HepG2 (cell line): ENCODE results near the gene OTOP3. TPM values are rescaled to one million over a fixed set of nuclear protein-coding genes. Genes with fewer than 3 reads are reported as not detected.

Experiments used
- ATAC-seq: fragments of 200-7000 bp; cut with Tn5 transposase; 3 replicates; pipeline ENCODE4 v1.9.1; 2020; ENCODE audit warnings: mild to moderate bottlenecking, moderate library complexity
- BruUV-seq: library from RNA; stranded (reverse); fragments of 400-500 nt; replicated peaks from 2 replicates; lab custom pipeline; 2021; lab: Mats Ljungman, UMichigan
- CTCF ChIA-PET: fragments of 300-600 bp; formaldehyde crosslinking; extraction: SDS; loops from one replicate; lab custom pipeline; 2021; ENCODE audit warnings: low total read pairs, inconsistent platforms, low intra/inter-chr PET ratio; lab: Yijun Ruan, JAX
- POLR2A ChIA-PET: fragments of 350-600 bp; sonication (Branson Sonifier 250); formaldehyde crosslinking; loops from one replicate; lab custom pipeline; 2020; ENCODE audit warnings: antibody characterized with exemption, inconsistent platforms; lab: Yijun Ruan, JAX
- DNase-seq: peaks from one replicate; pipeline ENCODE4 v3.0.0-alpha.2; 2015; ENCODE audit warnings: low spot score
- FAIRE-seq: peaks from 3 replicates; lab custom pipeline; 2011; peaks lifted over from hg19 to GRCh38; lab: Jason Lieb, UNC
- H2AFZ ChIP-seq: one replicate; pipeline ENCODE4 v1.6.1; 2011; ENCODE audit warnings: low read length, inconsistent platforms
- H3K27ac ChIP-seq: fragments of 300-600 bp; 3 replicates; pipeline ENCODE4 v1.8.0; 2011; ENCODE audit warnings: mixed run types, mild to moderate bottlenecking, mixed read lengths, low read length, inconsistent platforms; ENCODE audit not compliant: insufficient read depth; ENCODE audit errors: extremely low read length
- H3K27me3 ChIP-seq, 2 experiments: fragments of 200-600 bp in 1 of 2; 2 replicates in 1 of 2; 3 replicates in 1 of 2; pipeline versions ENCODE4 v1.6.0 to v1.8.0; 2011; ENCODE audit warnings: low read length in 2 of 2, mild to moderate bottlenecking in 2 of 2, moderate library complexity in 2 of 2, inconsistent platforms in 1 of 2; ENCODE audit not compliant: insufficient read depth in 2 of 2, control insufficient read depth in 1 of 2
- H3K36me3 ChIP-seq, 2 experiments: fragments of 200-600 bp in 1 of 2; replicated peaks in 1 of 2; 2 replicates in 1 of 2; 3 replicates in 1 of 2; pipeline versions ENCODE4 v1.5.1 to v1.8.0; 2011; ENCODE audit warnings: low read length in 2 of 2, inconsistent platforms in 1 of 2; ENCODE audit not compliant: insufficient read depth in 2 of 2, control insufficient read depth in 1 of 2
- H3K4me1 ChIP-seq: 2 replicates; pipeline ENCODE4 v1.5.1; 2012; ENCODE audit warnings: low read length, inconsistent platforms; ENCODE audit not compliant: insufficient read depth
- H3K4me2 ChIP-seq: 2 replicates; pipeline ENCODE4 v1.6.0; 2011; ENCODE audit warnings: low read depth, low read length, inconsistent platforms
- H3K4me3 ChIP-seq, 3 experiments: fragments of 200-600 bp in 1 of 3; sonication (generic), shearing (Covaris generic) in 1 of 3; replicated peaks in 1 of 3; 2 replicates each; pipeline ENCODE4 v1.5.1; 2011 to 2016; ENCODE audit warnings: low read length in 3 of 3, inconsistent platforms in 2 of 3, low read depth in 2 of 3, mild to moderate bottlenecking in 2 of 3, control low read depth in 1 of 3, mixed read lengths in 1 of 3; ENCODE audit not compliant: insufficient read depth in 1 of 3
- H3K79me2 ChIP-seq: one replicate; pipeline ENCODE4 v1.6.1; 2011; ENCODE audit warnings: low read length, inconsistent platforms; ENCODE audit not compliant: insufficient read depth
- H3K9ac ChIP-seq: 2 replicates; pipeline ENCODE4 v1.6.0; 2011; ENCODE audit warnings: mild to moderate bottlenecking, low read depth, low read length, inconsistent platforms; ENCODE audit not compliant: insufficient read depth
- H3K9me3 ChIP-seq: 2 replicates; pipeline ENCODE4 v1.5.1; 2012; ENCODE audit warnings: mild to moderate bottlenecking, low read length
- H4K20me1 ChIP-seq: 2 replicates; pipeline ENCODE4 v1.6.0; 2011; ENCODE audit warnings: inconsistent platforms, mild to moderate bottlenecking, low read length, moderate library complexity; ENCODE audit not compliant: insufficient read depth
- CEBPB ChIP-seq: IDR thresholded peaks from 2 replicates; pipeline ENCODE4 v1.6.1; 2011; ENCODE audit warnings: low read depth, low read length, improper control_type of control experiment, borderline replicate concordance
- CEBPG ChIP-seq: IDR thresholded peaks from 2 replicates; pipeline ENCODE4 v1.6.1; 2016
- MEF2D ChIP-seq: sonication (generic); formaldehyde crosslinking; IDR thresholded peaks from 2 replicates; pipeline ENCODE4 v1.5.1; 2020; ENCODE audit warnings: mild to moderate bottlenecking, missing genetic modification reagents
- PHF5A ChIP-seq: IDR thresholded peaks from one replicate; pipeline ENCODE4 v1.6.1; 2018; ENCODE audit warnings: low read depth, missing genetic modification reagents; ENCODE audit not compliant: unreplicated experiment
- PPARG ChIP-seq: conservative IDR thresholded peaks from 2 replicates; pipeline ENCODE4 v1.6.1; 2016; ENCODE audit warnings: missing biosample characterization, missing genetic modification reagents
- SOX13 ChIP-seq, 3 experiments: fragments of 450-650 bp in 1 of 3; sonication (generic) in 1 of 3; formaldehyde crosslinking in 1 of 3; IDR thresholded peaks in 2 of 3; conservative IDR thresholded peaks in 1 of 3; 2 replicates each; pipeline versions ENCODE4 v1.5.0 to v1.6.1; 2016 to 2020; ENCODE audit warnings: antibody characterized with exemption in 1 of 3, mild to moderate bottlenecking in 1 of 3, missing compliant biosample characterization in 1 of 3, missing genetic modification reagents in 1 of 3, moderate library complexity in 1 of 3
- SOX6 ChIP-seq, 2 experiments: fragments of 450-650 bp in 1 of 2; sonication (generic) in 1 of 2; formaldehyde crosslinking in 1 of 2; IDR thresholded peaks; 2 replicates each; pipeline versions ENCODE4 v1.4.0 to v1.6.1; 2017 to 2020; ENCODE audit warnings: antibody characterized with exemption in 1 of 2, mild to moderate bottlenecking in 1 of 2, missing genetic modification reagents in 1 of 2
- SPEN ChIP-seq: sonication (generic); formaldehyde crosslinking; IDR thresholded peaks from 2 replicates; pipeline ENCODE4 v1.5.1; 2020; ENCODE audit warnings: low read depth, mild to moderate bottlenecking, missing genetic modification reagents
- TEAD3 ChIP-seq: optimal IDR thresholded peaks from 2 replicates; pipeline ENCODE3; 2016; ENCODE audit warnings: borderline replicate concordance
- TRIM22 ChIP-seq: fragments of 450-650 bp; IDR thresholded peaks from 2 replicates; pipeline ENCODE4 v1.6.1; 2017
- YEATS4 ChIP-seq: sonication (generic); formaldehyde crosslinking; IDR thresholded peaks from 2 replicates; pipeline ENCODE4 v1.4.0; 2020; ENCODE audit warnings: missing genetic modification reagents, borderline replicate concordance
- ZBTB10 ChIP-seq: sonication (generic); formaldehyde crosslinking; IDR thresholded peaks from 2 replicates; pipeline ENCODE4 v1.4.0; 2020; ENCODE audit warnings: missing genetic modification reagents, borderline replicate concordance
- ZIK1 ChIP-seq: sonication (generic); formaldehyde crosslinking; IDR thresholded peaks from 2 replicates; pipeline ENCODE4 v1.5.0; 2020; ENCODE audit warnings: mild to moderate bottlenecking, low read depth, missing genetic modification reagents, borderline replicate concordance
- ZNF263 ChIP-seq: sonication (generic); formaldehyde crosslinking; IDR thresholded peaks from 2 replicates; pipeline ENCODE4 v1.4.0; 2020; ENCODE audit warnings: missing genetic modification reagents
- ZNF570 ChIP-seq: sonication (generic); formaldehyde crosslinking; IDR thresholded peaks from 2 replicates; pipeline ENCODE4 v1.4.0; 2020; ENCODE audit warnings: mild to moderate bottlenecking, missing genetic modification reagents, borderline replicate concordance
- WGBS: methylation state at CpG from one replicate; pipeline ENCODE4 v1.1.6; 2017; ENCODE audit warnings: low lambda C conversion rate; 5-methylcytosine and 5-hydroxymethylcytosine counted together
- in situ Hi-C: cut with HindIII; loops from 2 replicates; pipeline ENCODE4 v1.10.0; 2017; ENCODE audit warnings: low pct_unique_long_range_greater_than_20kb; ENCODE audit not compliant: extremely low pct_ligation_motif_present
- intact Hi-C: fragments of 100-400 bp; cut with micrococcal nuclease; formaldehyde crosslinking; loops from one replicate; pipeline ENCODE4 v1.10.0; 2022; ENCODE audit not compliant: unreplicated experiment
- polyA plus RNA-seq, 8 experiments: library from polyadenylated mRNA; depleted of rRNA in 3 of 8; stranded (reverse) in 7 of 8; unstranded in 1 of 8; fragments of >200 nt; fragmentation: Illumina TruSeq in 4 of 8; extraction: Trizol in 4 of 8; gene quantifications; 2 replicates each; pipeline versions ENCODE4 v1.2.1 to v1.2.3, GENCODE V29; 2011 to 2016; ENCODE audit warnings: low read depth in 4 of 8, missing spikeins in 1 of 8, mixed read lengths in 1 of 8; ENCODE audit not compliant: insufficient read depth in 1 of 8
- total RNA-seq, 5 experiments: library from RNA; depleted of rRNA; stranded (reverse); fragments of >200 nt; fragmentation: Illumina TruSeq; extraction: Trizol; gene quantifications; 2 replicates each; pipeline ENCODE4 v1.2.3, GENCODE V29; 2016; ENCODE audit warnings: low read depth in 1 of 5

The OTOP3 gene
- total and polyA plus RNA-seq, 2 of the 13 experiments (the other 11 are each of a cell fraction or from before 2014, with no cell fraction given): not detected

DNA sequence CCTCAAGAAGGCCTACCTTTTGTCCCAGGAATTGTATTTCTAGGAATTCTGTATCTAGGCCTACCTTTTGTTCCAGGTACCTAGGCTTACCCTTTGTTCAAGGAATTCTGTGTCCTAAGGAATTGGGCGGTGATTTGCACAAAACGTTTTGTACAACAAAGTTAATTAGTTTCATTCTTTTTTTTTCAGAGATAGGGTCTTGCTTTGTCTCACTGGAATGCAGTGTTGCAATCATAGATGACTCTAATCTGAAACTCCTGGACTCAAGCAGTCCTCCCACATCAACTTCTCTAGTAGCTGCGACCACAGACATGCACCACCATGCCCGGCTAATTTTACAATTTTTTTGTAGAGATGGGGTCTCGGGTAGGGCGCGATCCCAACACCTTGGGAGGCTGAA, 58.7 kb downstream of the OTOP3 start:
- intact Hi-C loops: no loop called here
- Histone ChIP-seq H3K4me3 (no peak overlapping the region), H3K9ac (no peak overlapping the region), H3K79me2 (no peaks in the 10 kb centered on the region), H2AFZ (no peak overlapping the region), H3K4me1 (peaks cover 38% of the 10 kb centered on the region), H3K27ac (no peak overlapping the region)
- 23% methylated on average over 7 of the region's 7 CpGs for whole genome bisulfite sequencing
- no peak for FAIRE-seq
- peak; percentile 61 for TF ChIP-seq CEBPG (CRISPR knock-in tag)
- TF ChIP-seq SOX13 (IDR thresholded peaks at IDR 0.05): no peak
- peak in 1 of 2 experiments; percentile 42; a peak in 2 of 4 replicates for TF ChIP-seq SOX13 (CRISPR knock-in tag; conservative IDR thresholded peaks at IDR 0.05 in 1 of 2, IDR thresholded peaks at IDR 0.05 in 1 of 2)
- no peak for TF ChIP-seq SOX6 (IDR thresholded peaks at IDR 0.05)
- peak; percentile 24; the same call in 1 of the 2 replicates for TF ChIP-seq SOX6 (CRISPR knock-in tag; IDR thresholded peaks at IDR 0.05)
- peak; percentile 46 for TF ChIP-seq TEAD3
- no peak for TF ChIP-seq SPEN (CRISPR knock-in tag)
- TF ChIP-seq ZNF263 (CRISPR knock-in tag): peak; percentile 88
- TF ChIP-seq CEBPB: peak; percentile 78; the same call in 1 of the 2 replicates
- no peak for TF ChIP-seq ZIK1
- TF ChIP-seq, all 625 proteins: peak for 6
- ChIA-PET CTCF (no interaction called here), POLR2A (interaction anchor here (0.9 to 1.0 kb wide), 3 partner anchors 12 to 19 kb away, joined by 3 to 5 read pairs (median 3); partner anchors contain the start of gene MRPL58)
- BruUV-seq: no TSS peak
- ATAC-seq: no peak
- Histone ChIP-seq H3K9me3 (no peaks in the 10 kb centered on the region), H4K20me1 (no peaks in the 10 kb centered on the region), H3K36me3 (no peaks in the 10 kb centered on the region), H3K27me3 (no peaks in the 10 kb centered on the region; a peak in 1 of 5 replicates), H3K4me2 (no peak overlapping the region)
- in situ Hi-C loops: no loop called here
- peak; percentile 39 for DNase-seq

DNA sequence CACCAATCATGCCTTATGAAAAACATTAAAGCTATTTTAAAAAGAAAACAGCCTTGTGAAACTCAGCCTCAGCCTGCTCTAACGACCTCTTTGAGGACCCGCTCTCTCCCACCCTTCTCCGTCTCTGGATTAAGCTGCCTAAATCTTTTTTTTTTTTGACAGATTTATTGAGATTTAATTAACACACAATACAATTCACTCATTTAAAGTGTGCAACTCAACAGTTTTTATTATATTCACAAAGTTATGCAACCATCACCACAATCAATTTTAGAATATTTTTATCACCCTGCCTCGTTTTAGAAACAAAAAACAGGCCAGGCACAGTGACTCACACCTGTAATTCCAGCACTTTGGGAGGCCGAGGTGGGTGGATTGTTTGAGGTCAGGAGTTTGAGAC, 60.1 kb downstream of the OTOP3 start:
- no peak overlapping the region for H3K27ac ChIP-seq
- H3K79me2 ChIP-seq: no peaks in the 10 kb centered on the region
- POLR2A ChIA-PET: interaction anchor here (2.2 kb wide), 1 partner anchor 16 kb away, joined by 8 read pairs; the partner anchor contains the start of gene MRPL58
- in situ Hi-C loops (no loop called here), intact Hi-C loops (no loop called here)
- H3K36me3 ChIP-seq: no peaks in the 10 kb centered on the region
- no peak overlapping the region for H3K9ac ChIP-seq
- CTCF ChIA-PET: no interaction called here
- BruUV-seq: no TSS peak
- DNase-seq (no peak), ATAC-seq (no peak), FAIRE-seq (no peak)
- no peak overlapping the region for H3K4me2 ChIP-seq
- no peaks in the 10 kb centered on the region for H3K9me3 ChIP-seq
- 72% methylated on average over 5 of the region's 5 CpGs for WGBS
- H3K4me3 ChIP-seq: no peak overlapping the region
- no peaks in the 10 kb centered on the region for H4K20me1 ChIP-seq
- H3K4me1 ChIP-seq: peaks cover 34% of the 10 kb centered on the region
- no peak overlapping the region for H2AFZ ChIP-seq
- H3K27me3 ChIP-seq: no peaks in the 10 kb centered on the region
- TF ChIP-seq ZBTB10 (CRISPR knock-in tag): no peak
- TF ChIP-seq ZNF570 (CRISPR knock-in tag): no peak
- TF ChIP-seq PHF5A (CRISPR knock-in tag): no peak
- TF ChIP-seq YEATS4 (CRISPR knock-in tag): no peak
- no peak for TF ChIP-seq CEBPG (CRISPR knock-in tag)
- TF ChIP-seq TRIM22: no peak
- no peak for TF ChIP-seq PPARG (CRISPR knock-in tag)
- no peak for TF ChIP-seq MEF2D (CRISPR knock-in tag)
